HL-60/S4 (cell line): ENCODE measurements around the gene WDR45.
"Not testable (repeated sequence)": the region's sequence is repeated elsewhere in the genome, so short reads cannot be mapped to it uniquely, and the experiment has no call there.

ENCODE experiments used
- in situ Hi-C: fragments of 300-500 bp; cut with MboI; formaldehyde crosslinking; loops from 2 replicates; pipeline ENCODE4 v1.14.3; 2022; ENCODE audit warnings: low sequenced_read_pairs

Gene WDR45

GRCh38 chrX:49079489-49080428, at the start of gene WDR45:
TSS of gene WDR45 (minus strand) at chrX:49079887. CDS start at chrX:49078095, 1,792 bp downstream.
- in situ Hi-C loops, result no loop called here

DNA sequence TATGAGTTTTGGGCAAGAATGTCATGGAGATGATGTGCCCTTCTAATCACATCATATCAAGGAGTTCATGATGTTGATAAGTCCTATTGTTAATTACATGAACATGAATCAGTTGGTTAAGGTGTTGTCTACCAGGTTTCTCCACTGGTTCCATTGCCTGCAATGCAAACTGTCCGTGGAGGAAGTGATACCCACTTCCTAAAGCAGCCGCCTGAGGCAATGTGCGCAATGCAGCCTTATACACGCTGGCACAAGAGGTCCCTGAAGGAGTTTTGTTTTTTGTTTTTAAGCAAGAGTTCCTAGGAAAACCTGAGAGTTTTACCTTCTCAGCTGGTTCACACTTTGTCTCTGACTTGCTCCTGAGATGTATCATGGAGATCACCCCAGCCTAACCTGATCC, 49.7 kb upstream of the WDR45 start:
- in situ Hi-C loops, result no loop called here

DNA sequence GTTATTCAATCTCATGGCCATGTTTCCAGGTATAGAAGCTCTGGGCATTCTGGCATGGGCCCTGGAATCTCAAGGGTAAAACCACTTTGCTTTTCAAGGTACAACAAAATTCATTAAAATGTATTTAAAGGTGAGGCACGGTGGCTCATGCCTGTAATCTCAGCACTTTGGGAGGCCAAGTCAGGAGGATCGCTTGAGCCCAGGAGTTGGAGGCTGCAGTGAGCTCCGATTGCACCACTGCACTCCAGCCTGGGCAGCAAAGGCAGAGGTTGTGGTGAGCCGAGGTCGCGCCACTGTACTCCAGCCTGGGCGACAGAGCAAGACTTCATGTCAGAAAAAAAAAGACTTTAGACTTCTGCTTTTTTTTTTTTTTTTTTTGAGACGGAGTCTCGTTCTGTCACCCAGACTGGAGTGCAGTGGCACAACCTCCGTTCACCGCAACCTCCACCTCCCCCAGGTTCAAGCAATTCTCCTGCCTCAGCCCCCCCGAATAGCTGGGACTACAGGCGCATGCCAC, 48.1 kb upstream of the WDR45 start:
- in situ Hi-C loops, result not testable (repeated sequence)

GRCh38 chrX:49122499-49122898, 42.8 kb upstream of the WDR45 start:
- in situ Hi-C loops, result no loop called here

DNA sequence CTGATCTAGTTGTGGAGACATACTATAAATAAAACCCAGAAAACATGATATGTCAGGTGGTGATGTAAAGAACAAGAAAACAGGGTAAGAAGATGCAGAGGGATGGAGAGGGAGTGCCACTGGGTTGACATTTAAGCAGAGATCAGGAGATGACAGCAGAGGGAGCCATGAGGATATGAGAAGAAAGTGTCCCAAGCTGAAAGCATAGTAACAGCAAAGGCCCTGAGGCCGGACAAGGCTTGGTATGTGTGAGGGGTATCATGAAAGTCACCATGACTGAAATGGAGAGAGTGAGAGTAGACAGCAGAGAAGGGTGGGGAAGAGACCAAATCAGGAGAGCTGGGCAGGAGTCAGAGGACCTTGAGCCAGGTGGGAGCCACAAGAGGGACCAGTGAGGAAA, 40.4 kb upstream of the WDR45 start:
- in situ Hi-C loops, result no loop called here

DNA sequence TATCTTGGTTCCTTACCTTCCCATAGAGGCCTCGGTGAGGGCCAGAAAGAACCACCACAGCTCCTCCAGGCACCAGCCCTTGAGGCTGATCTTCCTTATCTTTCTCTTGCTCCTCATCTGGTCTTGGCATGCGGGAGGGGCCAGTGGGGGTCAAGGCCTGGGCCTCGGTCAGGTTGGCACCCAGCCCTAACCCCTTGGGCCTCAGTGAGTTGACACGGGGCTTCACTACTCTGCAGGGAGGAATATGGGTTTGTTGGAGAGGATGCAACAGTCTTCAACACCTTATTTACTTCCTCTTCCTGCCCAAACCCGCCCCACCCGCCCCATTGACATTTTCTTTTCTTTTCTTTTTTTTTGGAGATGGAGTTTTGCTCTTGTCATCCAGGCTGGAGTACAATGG, 37.9 kb upstream of the WDR45 start:
- in situ Hi-C loops, result no loop called here

- in situ Hi-C loops, result no loop called here
Measured at GRCh38 chrX:49116716-49117115, 37.0 kb upstream of the WDR45 start.

- in situ Hi-C loops, result no loop called here
Measured at GRCh38 chrX:49116076-49116475, 36.4 kb upstream of the WDR45 start.

DNA sequence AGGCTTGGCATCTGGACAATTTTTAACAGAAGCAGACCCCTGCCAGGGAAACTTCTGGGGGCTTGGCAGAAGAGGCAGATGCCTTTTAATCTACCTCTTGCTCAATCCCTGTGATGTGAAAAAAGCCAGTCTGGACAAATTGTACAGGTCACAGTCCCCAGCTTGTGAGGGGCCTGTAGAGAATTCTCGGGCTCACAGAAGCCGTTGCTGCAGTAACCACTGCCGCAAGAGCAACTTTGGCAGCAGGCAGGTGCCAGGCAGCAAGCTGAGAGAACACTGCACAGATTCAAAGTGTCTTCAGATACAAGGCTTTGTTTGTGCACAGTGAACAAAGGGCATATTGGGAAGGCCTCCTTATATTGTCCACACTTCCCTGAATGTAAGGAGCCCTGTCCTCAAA, 32.1 kb upstream of the WDR45 start:
- in situ Hi-C loops, result no loop called here

- in situ Hi-C loops, result no loop called here
Measured at GRCh38 chrX:49110417-49110816, 30.7 kb upstream of the WDR45 start.

DNA sequence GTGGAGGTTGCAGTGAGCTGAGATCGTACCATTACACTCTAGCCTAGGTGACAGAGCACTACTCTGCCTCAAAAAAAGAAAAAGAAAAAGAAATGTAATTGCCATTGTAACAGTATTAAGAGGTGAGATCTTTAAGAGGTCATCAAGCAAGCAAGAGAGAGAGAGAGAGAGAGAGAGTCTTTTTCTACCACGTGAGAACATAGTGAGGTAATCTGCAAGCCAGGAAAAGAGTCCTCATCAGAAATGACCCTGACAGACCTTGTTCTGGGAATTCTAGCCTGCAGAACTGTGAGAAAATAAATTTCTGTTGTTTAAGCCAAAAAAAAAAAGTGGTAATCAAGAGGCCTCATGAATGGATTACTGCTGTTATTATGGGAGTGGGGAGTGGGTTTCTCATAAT, 29.0 kb upstream of the WDR45 start:
- in situ Hi-C loops, result no loop called here

- in situ Hi-C loops, result no loop called here
Measured at GRCh38 chrX:49106930-49107329, 27.2 kb upstream of the WDR45 start.

DNA sequence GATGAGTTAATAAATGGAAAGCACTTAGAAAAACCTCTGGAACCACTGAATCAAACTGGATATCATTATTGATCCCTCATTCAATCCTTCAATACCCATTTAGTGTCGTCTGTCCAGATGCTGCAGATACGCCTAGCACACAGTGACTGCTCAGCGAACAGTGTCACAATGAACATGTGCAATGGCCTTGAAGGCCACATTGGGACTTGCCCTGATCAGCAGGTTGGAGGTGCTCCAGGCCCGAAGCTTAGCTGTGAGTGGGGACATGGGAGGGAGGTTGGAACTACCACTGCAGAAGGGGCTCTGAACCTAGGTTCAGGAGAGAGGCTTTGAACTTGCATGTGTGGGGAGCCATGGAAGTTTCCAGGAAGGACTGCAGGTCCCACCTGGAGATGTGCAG, 26.6 kb upstream of the WDR45 start:
- in situ Hi-C loops, result no loop called here

DNA sequence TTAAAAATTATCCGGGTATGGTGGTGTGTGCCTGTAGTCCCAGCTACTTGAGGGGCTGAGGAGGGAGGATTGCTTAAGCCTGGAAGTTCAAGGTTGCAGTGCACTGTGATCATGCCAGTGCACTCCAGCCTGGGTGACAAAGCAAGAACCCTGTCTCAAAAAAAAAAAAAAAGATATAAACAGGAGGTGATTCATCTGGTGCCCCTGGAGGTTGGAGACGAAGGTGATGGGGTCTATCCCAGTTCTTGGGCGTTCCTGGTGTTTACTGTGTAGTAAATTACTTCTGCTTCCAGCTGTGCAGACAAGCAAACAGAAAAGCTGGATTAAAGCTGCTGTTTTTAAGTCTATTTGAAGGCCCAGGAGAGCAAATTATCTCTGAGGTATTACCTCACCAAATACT, 23.9 kb upstream of the WDR45 start:
- in situ Hi-C loops, result no loop called here

DNA sequence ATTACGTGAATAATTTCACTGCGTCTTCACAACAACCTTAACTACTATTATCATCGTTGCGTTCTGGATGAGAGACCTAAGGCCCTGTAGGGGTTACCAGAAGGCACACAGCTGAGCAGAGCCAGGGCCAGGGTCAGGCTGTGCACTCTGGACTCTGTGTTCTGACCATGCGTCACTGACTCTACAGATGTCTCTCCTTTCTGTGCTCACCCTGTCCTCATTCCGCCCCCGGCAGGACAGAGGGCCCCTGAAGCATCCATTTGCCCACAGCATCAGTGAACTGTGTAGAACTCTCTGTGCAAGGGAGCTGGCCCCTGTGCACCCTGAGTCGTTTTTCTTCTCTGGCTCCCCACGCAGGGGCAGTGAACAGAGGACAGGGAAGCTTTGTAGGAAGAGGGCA, 22.5 kb upstream of the WDR45 start:
- in situ Hi-C loops, result no loop called here

DNA sequence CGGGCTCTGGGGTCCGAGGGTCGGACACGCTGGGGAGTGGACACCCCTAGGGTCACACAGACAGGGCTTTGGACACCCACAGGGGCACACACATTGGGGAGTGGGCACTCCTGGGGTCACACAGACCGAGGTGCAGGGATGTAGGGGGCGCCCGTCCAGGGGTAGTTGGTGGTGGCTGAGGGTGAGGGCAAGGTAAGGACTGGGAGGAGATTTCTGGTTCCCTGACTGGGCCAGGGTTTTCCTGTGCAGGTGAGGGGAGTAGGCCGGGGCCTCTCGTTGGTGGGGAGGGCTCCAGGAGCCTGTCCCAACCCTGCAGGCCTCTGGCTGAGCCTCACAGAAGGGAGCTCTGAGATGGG, 21.9 kb upstream of the WDR45 start:
- in situ Hi-C loops, result no loop called here

DNA sequence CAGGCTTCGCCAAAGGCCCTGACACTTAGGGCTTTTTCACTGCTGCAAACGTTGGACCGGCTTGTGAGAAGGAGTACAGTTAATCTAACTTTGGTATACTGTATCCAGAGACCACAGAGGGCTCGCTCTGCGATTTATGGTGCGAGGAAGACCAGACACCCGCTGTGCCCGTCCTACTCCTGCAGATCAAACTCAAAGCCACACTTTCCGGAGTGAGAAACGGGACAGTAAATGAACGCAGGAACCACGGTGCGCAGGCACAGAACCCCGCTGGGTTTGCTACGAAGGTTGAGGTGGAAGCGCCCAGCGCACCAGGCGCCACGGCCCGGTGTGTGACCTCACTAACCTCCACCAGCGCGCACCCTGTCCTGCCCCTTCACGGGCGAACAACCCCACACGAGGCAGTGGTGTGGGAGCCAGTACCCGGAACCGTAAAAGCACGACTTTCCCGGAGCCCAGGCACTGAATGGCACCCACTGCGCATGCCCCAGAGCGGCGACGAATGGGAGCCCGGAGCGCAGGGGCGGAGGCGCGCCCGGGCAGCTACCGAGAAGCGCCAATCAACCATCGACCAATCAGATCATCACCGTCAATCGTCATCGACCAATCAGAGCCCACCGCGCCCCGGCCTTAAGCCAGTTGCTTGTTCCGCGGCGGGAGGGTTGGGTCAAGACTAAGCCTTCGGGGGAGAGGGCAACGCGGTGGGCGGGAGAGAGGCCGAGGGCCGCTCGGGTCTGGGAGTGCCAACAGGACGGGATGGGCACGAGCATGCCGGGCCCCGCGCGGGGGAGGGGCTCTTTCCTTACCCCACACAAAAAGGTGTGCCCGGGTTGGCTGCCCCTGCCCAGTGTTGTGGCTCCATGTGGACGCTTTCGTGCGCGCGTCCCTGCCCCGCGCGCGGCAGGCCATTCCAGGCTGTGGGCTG, 21.3 kb upstream of the WDR45 start:
- in situ Hi-C loops, result no loop called here

DNA sequence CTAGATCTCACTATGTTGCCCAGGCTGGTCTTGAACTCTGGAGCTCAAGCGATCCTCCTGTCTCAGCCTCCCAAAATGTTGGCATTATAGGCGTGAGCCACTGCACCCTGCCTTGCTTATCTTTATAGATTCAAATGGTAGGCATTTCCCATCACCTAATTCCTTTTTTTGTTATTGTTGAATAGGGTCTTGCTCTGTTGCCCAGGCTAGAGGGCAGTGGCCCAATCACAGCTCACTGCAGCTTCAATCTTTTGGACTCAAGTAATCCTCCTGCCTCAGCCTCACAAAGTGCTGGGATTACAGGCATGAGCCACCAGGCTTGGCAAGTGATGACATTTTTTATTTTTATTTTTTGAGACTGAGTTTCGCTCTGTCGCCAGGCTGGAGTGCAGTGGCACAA, 16.7 kb upstream of the WDR45 start:
- in situ Hi-C loops, result no loop called here

GRCh38 chrX:49089553-49089952, 9.9 kb upstream of the WDR45 start:
- in situ Hi-C loops, result no loop called here

DNA sequence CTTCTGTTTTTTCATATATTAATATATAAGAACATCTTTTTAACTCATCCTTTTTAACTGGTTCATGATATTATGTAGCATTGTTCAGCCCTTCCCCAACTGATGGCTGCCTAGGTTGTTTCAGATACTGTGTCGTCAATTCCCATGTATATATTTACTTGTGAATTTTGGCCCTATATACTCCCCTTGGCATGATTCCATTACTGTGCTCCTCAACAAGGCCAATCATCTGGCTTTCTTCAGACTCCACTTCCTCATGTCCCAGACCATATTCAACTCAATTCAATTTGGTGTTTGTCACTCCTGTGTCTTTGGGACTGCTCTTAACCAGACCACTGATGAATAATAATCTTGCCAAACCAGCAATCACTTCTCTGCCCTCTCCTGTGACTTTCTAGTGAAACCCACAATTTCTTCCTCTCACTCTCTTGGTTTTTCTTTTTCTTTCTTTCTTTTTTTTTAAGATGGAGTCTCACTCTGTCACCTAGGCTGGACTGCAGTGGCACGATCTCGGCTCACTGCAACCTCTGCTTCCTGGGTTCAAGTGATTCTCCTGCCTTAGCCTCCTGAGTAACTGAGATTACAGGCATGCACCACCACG, 2.7 kb upstream of the WDR45 start:
- in situ Hi-C loops, result no loop called here

DNA sequence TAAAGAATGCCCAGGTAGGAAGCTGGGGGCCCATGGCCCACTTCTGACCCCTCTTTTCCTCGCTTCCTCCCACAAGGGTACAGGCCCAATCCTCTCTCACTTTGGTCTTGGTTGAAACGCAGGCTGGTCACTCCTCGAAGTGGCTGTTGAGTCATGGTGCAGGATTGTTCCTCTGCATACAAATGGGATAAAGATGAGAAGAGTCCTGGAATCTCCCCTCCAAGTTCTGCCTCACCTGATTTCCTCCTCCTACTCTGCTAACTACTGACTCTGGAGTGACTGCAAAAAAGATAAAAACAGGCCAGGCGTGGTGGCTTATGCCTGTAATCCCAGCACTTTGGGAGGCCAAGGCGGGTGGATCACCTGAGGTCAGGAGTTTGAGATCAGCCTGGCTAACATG, 1.7 kb downstream of the WDR45 start:
- in situ Hi-C loops, result no loop called here
